Glutamatergic neuron (in vitro differentiated cells): ENCODE results near the gene SERPINI2. TPM values are rescaled to one million over a fixed set of nuclear protein-coding genes. Genes with fewer than 3 reads are reported as not detected.

Experiments used
- DNase-seq: peaks from one replicate; pipeline ENCODE4 v3.0.0; 2022
- H3K27ac Mint-ChIP-seq: one replicate; pipeline ENCODE4 v1.8.0; 2020; ENCODE audit warnings: mild to moderate bottlenecking, mixed read lengths, inconsistent platforms; ENCODE audit not compliant: unreplicated experiment
- H3K27me3 Mint-ChIP-seq: one replicate; pipeline ENCODE4 v1.8.0; 2020; ENCODE audit warnings: mild to moderate bottlenecking, moderate library complexity, mixed read lengths, inconsistent platforms; ENCODE audit not compliant: unreplicated experiment
- H3K36me3 Mint-ChIP-seq: one replicate; pipeline ENCODE4 v1.8.0; 2020; ENCODE audit warnings: mild to moderate bottlenecking, mixed read lengths, inconsistent platforms; ENCODE audit not compliant: unreplicated experiment
- H3K4me1 Mint-ChIP-seq: one replicate; pipeline ENCODE4 v1.8.0; 2020; ENCODE audit warnings: mild to moderate bottlenecking, low read depth, mixed read lengths, inconsistent platforms; ENCODE audit not compliant: unreplicated experiment
- H3K4me3 Mint-ChIP-seq: one replicate; pipeline ENCODE4 v1.8.0; 2020; ENCODE audit warnings: mild to moderate bottlenecking, mixed read lengths, inconsistent platforms; ENCODE audit not compliant: unreplicated experiment
- H3K9me3 Mint-ChIP-seq: one replicate; pipeline ENCODE4 v1.8.0; 2020; ENCODE audit warnings: mild to moderate bottlenecking, moderate library complexity, mixed read lengths, inconsistent platforms; ENCODE audit not compliant: unreplicated experiment
- total RNA-seq: library from RNA; stranded (reverse); fragmentation: NEBNext Ultra II Directional; extraction: Animal tissue kit (Norgen Biotek cat#: 25700); gene quantifications from one replicate; pipeline ENCODE4 v1.2.1, GENCODE V29; 2021; ENCODE audit not compliant: unreplicated experiment
- TF ChIP-seq, protein P1 (sequence below): fragments of 200-600 bp; sonication (generic); IDR thresholded peaks from one replicate; pipeline ENCODE4 v1.5.0; 2021; ENCODE audit not compliant: partially characterized antibody, unreplicated experiment

SERPINI2 gene
- total RNA-seq, 1 donor from 2014 or later: not detected

DNA sequence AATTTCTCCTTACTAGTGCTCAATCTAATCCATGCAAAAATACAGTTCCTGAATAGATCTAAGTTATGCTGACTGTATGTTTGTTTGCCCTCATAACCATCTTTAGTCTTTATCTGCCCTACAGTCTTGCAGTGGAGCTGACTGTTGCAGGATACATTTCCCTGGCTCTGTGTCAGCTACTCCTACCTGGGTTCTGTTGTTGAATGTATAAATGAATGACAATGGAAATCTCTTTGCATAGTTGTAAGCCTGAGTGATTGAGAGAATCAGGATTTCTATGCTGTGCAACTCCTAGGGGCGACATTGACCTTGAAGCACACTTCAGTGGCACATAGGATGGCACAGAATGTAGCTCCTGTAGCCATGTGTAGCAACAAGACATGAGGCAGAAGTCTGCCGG lies 77.8 kb downstream of the SERPINI2 start:
- Mint-ChIP-seq H3K27ac (no peak overlapping the region), H3K27me3 (no peaks in the 10 kb centered on the region), H3K4me3 (no peak overlapping the region), H3K9me3 (no peaks in the 10 kb centered on the region), H3K36me3 (no peaks in the 10 kb centered on the region), H3K4me1 (no peaks in the 10 kb centered on the region)
- DNase-seq: no peak
- TF ChIP-seq, protein P1, sequence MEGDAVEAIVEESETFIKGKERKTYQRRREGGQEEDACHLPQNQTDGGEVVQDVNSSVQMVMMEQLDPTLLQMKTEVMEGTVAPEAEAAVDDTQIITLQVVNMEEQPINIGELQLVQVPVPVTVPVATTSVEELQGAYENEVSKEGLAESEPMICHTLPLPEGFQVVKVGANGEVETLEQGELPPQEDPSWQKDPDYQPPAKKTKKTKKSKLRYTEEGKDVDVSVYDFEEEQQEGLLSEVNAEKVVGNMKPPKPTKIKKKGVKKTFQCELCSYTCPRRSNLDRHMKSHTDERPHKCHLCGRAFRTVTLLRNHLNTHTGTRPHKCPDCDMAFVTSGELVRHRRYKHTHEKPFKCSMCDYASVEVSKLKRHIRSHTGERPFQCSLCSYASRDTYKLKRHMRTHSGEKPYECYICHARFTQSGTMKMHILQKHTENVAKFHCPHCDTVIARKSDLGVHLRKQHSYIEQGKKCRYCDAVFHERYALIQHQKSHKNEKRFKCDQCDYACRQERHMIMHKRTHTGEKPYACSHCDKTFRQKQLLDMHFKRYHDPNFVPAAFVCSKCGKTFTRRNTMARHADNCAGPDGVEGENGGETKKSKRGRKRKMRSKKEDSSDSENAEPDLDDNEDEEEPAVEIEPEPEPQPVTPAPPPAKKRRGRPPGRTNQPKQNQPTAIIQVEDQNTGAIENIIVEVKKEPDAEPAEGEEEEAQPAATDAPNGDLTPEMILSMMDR: no peak

DNA sequence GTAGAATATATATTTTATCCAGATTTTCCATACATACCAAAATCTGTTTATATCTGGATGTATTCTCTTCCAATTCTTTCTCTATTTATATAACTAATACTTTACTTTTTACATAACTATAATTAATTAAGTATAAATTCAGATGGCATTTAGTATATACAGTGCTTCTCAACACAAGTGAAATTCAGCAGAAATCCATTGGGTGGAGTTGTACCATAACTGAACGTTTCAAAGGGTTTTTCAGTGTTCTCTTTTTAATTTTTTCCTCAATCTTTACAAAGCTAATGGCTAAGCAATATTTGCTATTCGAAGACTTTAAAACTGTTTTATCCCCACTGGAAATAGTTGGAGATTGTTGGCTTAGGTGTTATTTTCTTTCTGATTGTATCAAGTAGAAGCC lies 79.8 kb downstream of the SERPINI2 start:
- no peak for DNase-seq
- Mint-ChIP-seq H3K27ac (no peak overlapping the region), H3K4me1 (no peaks in the 10 kb centered on the region), H3K4me3 (no peak overlapping the region), H3K9me3 (no peaks in the 10 kb centered on the region), H3K27me3 (no peaks in the 10 kb centered on the region), H3K36me3 (no peaks in the 10 kb centered on the region)
- TF ChIP-seq, protein P1: no peak

Other genes with a start within 250 kb of the SERPINI2 start
- 1.4 TPM for gene ZBBX, start 93.7 kb downstream of the SERPINI2 start, total RNA-seq
- 0.76 TPM for gene WDR49, start 179.9 kb upstream of the SERPINI2 start, total RNA-seq